K562 (cell line): ENCODE results near the gene SLC22A4. TPM values are rescaled to one million over a fixed set of nuclear protein-coding genes. Genes with fewer than 3 reads are reported as not detected.
A peak's percentile ranks its signal among the peaks of the same experiment; 100 is the strongest.

Experiments used
- ATF2 ChIP-seq: sonication (generic); formaldehyde crosslinking; IDR thresholded peaks from 2 replicates; pipeline ENCODE4 v1.8.1; 2022; ENCODE audit warnings: missing genetic modification reagents
- CTBP1 ChIP-seq: fragments of 450-650 bp; IDR thresholded peaks from 2 replicates; pipeline ENCODE4 v1.6.1; 2016; ENCODE audit warnings: borderline replicate concordance
- ELF4 ChIP-seq: fragments of 450-650 bp; formaldehyde crosslinking; IDR thresholded peaks from 2 replicates; pipeline ENCODE4 v1.4.0; 2022; ENCODE audit warnings: missing genetic modification characterization
- EP300 ChIP-seq: IDR thresholded peaks from 2 replicates; pipeline ENCODE4 v1.6.1; 2012; ENCODE audit warnings: low read length, improper control_type of control experiment
- GATAD2A ChIP-seq: fragments of 450-650 bp; IDR thresholded peaks from 2 replicates; pipeline ENCODE4 v1.6.1; 2017
- GTF2F1 ChIP-seq: IDR thresholded peaks from 2 replicates; pipeline ENCODE4 v1.6.1; 2011; ENCODE audit warnings: low read depth, low read length, improper control_type of control experiment
- HLTF ChIP-seq: fragments of 450-650 bp; IDR thresholded peaks from 2 replicates; pipeline ENCODE4 v1.6.1; 2016
- HMGN3 ChIP-seq: IDR thresholded peaks from 2 replicates; pipeline ENCODE4 v1.6.1; 2011; ENCODE audit warnings: borderline replicate concordance, low read depth, mild to moderate bottlenecking, mixed read lengths, low read length; ENCODE audit not compliant: insufficient read length; ENCODE audit errors: extremely low read depth
- MAFF ChIP-seq: IDR thresholded peaks from 2 replicates; pipeline ENCODE4 v1.6.1; 2012; ENCODE audit warnings: low read length, improper control_type of control experiment
- MNT ChIP-seq, 2 experiments: fragments of 450-650 bp; conservative IDR thresholded peaks; 2 replicates each; pipeline ENCODE4 v1.6.1; 2017; ENCODE audit warnings: mild to moderate bottlenecking in 2 of 2, moderate library complexity in 2 of 2
- POLR2H ChIP-seq: IDR thresholded peaks from 2 replicates; pipeline ENCODE4 v1.6.1; 2016; ENCODE audit warnings: missing genetic modification characterization, low read depth, mild to moderate bottlenecking, control low read depth, missing compliant biosample characterization, moderate library complexity
- PPARD ChIP-seq: fragments of 250-450 bp; sonication (Bioruptor Pico); IDR thresholded peaks from 2 replicates; pipeline ENCODE4 v1.8.0; 2022; ENCODE audit warnings: inconsistent platforms, mild to moderate bottlenecking, moderate library complexity
- PRDM10 ChIP-seq: fragments of 450-650 bp; IDR thresholded peaks from 2 replicates; pipeline ENCODE4 v1.6.1; 2018; ENCODE audit not compliant: partially characterized antibody
- SP2 ChIP-seq: IDR thresholded peaks from 2 replicates; pipeline ENCODE4 v1.6.1; 2011; ENCODE audit warnings: mild to moderate bottlenecking, low read depth, low read length, moderate library complexity; ENCODE audit not compliant: poor library complexity, severe bottlenecking; ENCODE audit errors: extremely low read depth
- SREBF1 ChIP-seq: fragments of 150-350 bp; IDR thresholded peaks from 2 replicates; pipeline ENCODE4 v1.6.1; 2014; ENCODE audit warnings: antibody characterized with exemption, low read depth, low read length, borderline replicate concordance
- STAT6 ChIP-seq: sonication (generic); formaldehyde crosslinking; IDR thresholded peaks from 2 replicates; pipeline ENCODE4 v1.8.1; 2023; ENCODE audit warnings: mild to moderate bottlenecking, missing genetic modification reagents
- TAF7 ChIP-seq: fragments of 450-650 bp; IDR thresholded peaks from 2 replicates; pipeline ENCODE4 v1.6.1; 2016; ENCODE audit warnings: missing genetic modification characterization, missing compliant biosample characterization
- ZNF408 ChIP-seq: fragments of 250-450 bp; sonication (Bioruptor Pico); IDR thresholded peaks from 2 replicates; pipeline ENCODE4 v1.4.0; 2020; ENCODE audit warnings: low read depth, mild to moderate bottlenecking, moderate library complexity
- ZZZ3 ChIP-seq: fragments of 450-650 bp; IDR thresholded peaks from 2 replicates; pipeline ENCODE4 v1.6.1; 2016; ENCODE audit warnings: antibody characterized with exemption, mild to moderate bottlenecking, moderate library complexity
- polyA plus RNA-seq, 8 experiments: library from polyadenylated mRNA; depleted of rRNA in 4 of 8; stranded (reverse) in 5 of 8; unstranded in 3 of 8; fragments of >200 nt; fragmentation: Nextera tagmentation in 2 of 8; fragmentation: Illumina TruSeq in 1 of 8; extraction: Ambion mirVana in 2 of 8; extraction: Trizol in 1 of 8; gene quantifications; 2 replicates each; pipeline versions ENCODE4 v1.2.1 to v1.2.3, GENCODE V29; 2011 to 2014; ENCODE audit warnings: inconsistent platforms in 1 of 8, missing spikeins in 1 of 8
- total RNA-seq, 7 experiments: library from RNA; depleted of rRNA in 6 of 7; stranded (reverse); fragments of >200 nt in 6 of 7; fragmentation: Illumina TruSeq in 2 of 7; extraction: Trizol in 2 of 7; gene quantifications; 2 replicates each; pipeline versions ENCODE4 v1.2.1 to v1.2.3, GENCODE V29; 2011 to 2021; ENCODE audit warnings: low replicate concordance in 1 of 7

The SLC22A4 gene
- total and polyA plus RNA-seq, 9 of the 15 experiments (the other 6 are each of a cell fraction or from before 2014, with no cell fraction given), result 2.7 to 9.5 (median 6.2) TPM

GRCh38 chr5:132369474-132370180 is 75.4 kb downstream of the SLC22A4 start, which contains the start of gene SLC22A5 (continued):
- TF ChIP-seq STAT6 (CRISPR knock-in tag), result no peak
- no peak for TF ChIP-seq GATAD2A
- TF ChIP-seq POLR2H (tag), result 0 out of 2 replicates have a peak, but pooled peaks have one; percentile 8
- TF ChIP-seq PRDM10, result peak; percentile 37
- TF ChIP-seq SREBF1, result no peak
- no peak for TF ChIP-seq SP2
- TF ChIP-seq HLTF, result no peak
- no peak for TF ChIP-seq ELF4 (CRISPR knock-in tag)
- TF ChIP-seq CTBP1, result peak; percentile 89
- no peak for TF ChIP-seq ZNF408 (CRISPR knock-in tag)
- no peak for TF ChIP-seq PPARD
- peak; percentile 35; the same call in 1 of the 2 replicates for TF ChIP-seq ATF2
- TF ChIP-seq TAF7 (tag), result no peak
- TF ChIP-seq HMGN3, result peak; percentile 60
- 0 out of 2 replicates have a peak, but pooled peaks have one; percentile 25 for TF ChIP-seq GTF2F1
- peak in 1 of 2 experiments; percentile 34; a peak in 1 of 4 replicates for TF ChIP-seq MNT (conservative IDR thresholded peaks at IDR 0.05)
- TF ChIP-seq ZZZ3, result no peak
- no peak for TF ChIP-seq EP300
- TF ChIP-seq MAFF, result no peak
